Ovary (tissue), 9 donors: ENCODE results near the gene AGXT2. TPM values are rescaled to one million over a fixed set of nuclear protein-coding genes. Genes with fewer than 3 reads are reported as not detected.
A peak's percentile ranks its signal among the peaks of the same experiment; 100 is the strongest.

Source experiments
- DNase-seq, 5 donors: peaks; one replicate each; pipeline ENCODE4 v3.0.0-alpha.2; 2019 to 2020
- H3K27ac ChIP-seq, 2 donors: fragments of 200-600 bp; one replicate each; pipeline versions ENCODE4 v1.5.1 to v1.8.0; 2019 to 2022
- H3K27me3 ChIP-seq: fragments of 200-600 bp; one replicate; pipeline ENCODE4 v1.8.0; 2022
- H3K36me3 ChIP-seq: fragments of 200-600 bp; sonication (generic); one replicate; pipeline ENCODE4 v1.5.1; 2019
- H3K4me1 ChIP-seq: one replicate; pipeline ENCODE4 v1.8.1; 2013; ENCODE audit warnings: mild to moderate bottlenecking, moderate library complexity; ENCODE audit not compliant: insufficient read depth
- H3K4me3 ChIP-seq: fragments of 200-600 bp; sonication (generic); one replicate; pipeline ENCODE4 v1.5.1; 2017
- H3K9me3 ChIP-seq, 2 donors: fragments of 200-600 bp in 1 of 2; sonication (generic) in 1 of 2; one replicate each; pipeline versions ENCODE4 v1.5.1 to v1.8.1; 2013 to 2019; ENCODE audit warnings: mild to moderate bottlenecking in 1 of 2, moderate library complexity in 1 of 2
- EP300 ChIP-seq: sonication (generic); formaldehyde crosslinking; IDR thresholded peaks from one replicate; pipeline ENCODE4 v1.6.1; 2017; ENCODE audit warnings: antibody characterized with exemption
- POLR2A ChIP-seq: fragments of 450-650 bp; IDR thresholded peaks from one replicate; pipeline ENCODE4 v1.6.1; 2017; ENCODE audit warnings: antibody characterized with exemption, mild to moderate bottlenecking, moderate library complexity
- whole genome bisulfite sequencing, 3 donors: extraction: QIAGEN DNeasy Blood & Tissue Kit in 1 of 3; methylation state at CpG; one replicate each; pipeline versions ENCODE4 v1.1.5 to v1.1.7; 2013 to 2017; 5-methylcytosine and 5-hydroxymethylcytosine counted together
- intact Hi-C, 4 donors: fragments of 100-400 bp; cut with DNase I; formaldehyde crosslinking; loops; one replicate each; pipeline versions ENCODE4 v1.11.0 to v1.15.1; 2022 to 2023
- polyA plus RNA-seq, 2 donors: library from polyadenylated mRNA; stranded (reverse); fragments of 200-250 nt in 1 of 2; fragments of 350-450 nt in 1 of 2; fragmentation: Illumina TruSeq in 1 of 2; extraction: RNeasy Lipid Tissue Mini Kit (QIAGEN cat#74804) in 1 of 2; gene quantifications; one replicate each; pipeline ENCODE4 v1.2.3, GENCODE V29; 2013 to 2014
- total RNA-seq, 7 donors: library from RNA; depleted of rRNA in 2 of 7; stranded (reverse); fragments of >200 nt in 2 of 7; fragmentation: NEBNext Ultra II Directional in 3 of 7; extraction: Animal tissue kit (Norgen Biotek cat#: 25700) in 3 of 7; gene quantifications; one replicate each; pipeline versions ENCODE4 v1.1.0 to v1.2.4, GENCODE V29; 2016 to 2023
- TF ChIP-seq, protein P1 (sequence below), 3 donors: fragments of 450-650 bp in 2 of 3; fragments of 200-600 bp in 1 of 3; IDR thresholded peaks; one replicate each; pipeline versions ENCODE4 v1.5.1 to v1.8.0; 2016 to 2022; ENCODE audit warnings: antibody characterized with exemption in 3 of 3, mild to moderate bottlenecking in 1 of 3
- donor health status: DM: no; HTN: no; CAD: no; lungs with moderate emphysema.
- donor health status: DM: no; HTN: no; CAD: no.
- donor health status: Bipolar disorder and iron deficiency.
- donor health status: DM: yes; HTN: yes; CAD: no.
- donor health status: DM: no; HTN: no; CAD: no.
- donor health status: DM: yes; HTN: yes; CAD: no.

Gene AGXT2
- total and polyA plus RNA-seq, 9 donors, result 0.10 to 0.15 TPM; not detected in 7

DNA sequence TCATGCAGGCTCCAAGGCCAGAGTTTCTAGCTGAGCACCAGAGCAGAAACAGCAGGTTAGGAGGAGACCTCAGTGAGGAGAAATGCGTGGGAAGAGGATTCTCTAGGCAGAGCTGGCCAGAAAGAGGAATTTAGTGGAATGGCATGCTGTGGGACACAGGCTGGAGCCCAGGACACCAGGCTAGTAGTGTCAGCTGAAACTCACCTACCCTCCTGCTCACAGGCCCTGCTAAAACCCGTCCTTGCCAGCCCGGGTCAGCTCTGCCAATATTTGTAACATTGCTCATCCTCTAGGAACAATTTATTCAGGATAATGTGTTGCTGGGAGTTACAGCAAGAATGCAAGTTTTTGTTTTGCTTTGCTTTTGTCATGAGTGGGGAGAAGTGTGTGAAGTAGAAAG lies 40.2 kb upstream of the AGXT2 start:
- no peaks in the 10 kb centered on the region for H3K27me3 ChIP-seq
- WGBS, 3 donors, result 13 to 16% (median 14%) methylated on average over 3 of the region's 3 CpGs
- peaks cover 6% of the 10 kb centered on the region for H3K4me1 ChIP-seq
- no peak overlapping the region for H3K4me3 ChIP-seq
- TF ChIP-seq POLR2A (no peak), EP300 (no peak)
- TF ChIP-seq, protein P1, sequence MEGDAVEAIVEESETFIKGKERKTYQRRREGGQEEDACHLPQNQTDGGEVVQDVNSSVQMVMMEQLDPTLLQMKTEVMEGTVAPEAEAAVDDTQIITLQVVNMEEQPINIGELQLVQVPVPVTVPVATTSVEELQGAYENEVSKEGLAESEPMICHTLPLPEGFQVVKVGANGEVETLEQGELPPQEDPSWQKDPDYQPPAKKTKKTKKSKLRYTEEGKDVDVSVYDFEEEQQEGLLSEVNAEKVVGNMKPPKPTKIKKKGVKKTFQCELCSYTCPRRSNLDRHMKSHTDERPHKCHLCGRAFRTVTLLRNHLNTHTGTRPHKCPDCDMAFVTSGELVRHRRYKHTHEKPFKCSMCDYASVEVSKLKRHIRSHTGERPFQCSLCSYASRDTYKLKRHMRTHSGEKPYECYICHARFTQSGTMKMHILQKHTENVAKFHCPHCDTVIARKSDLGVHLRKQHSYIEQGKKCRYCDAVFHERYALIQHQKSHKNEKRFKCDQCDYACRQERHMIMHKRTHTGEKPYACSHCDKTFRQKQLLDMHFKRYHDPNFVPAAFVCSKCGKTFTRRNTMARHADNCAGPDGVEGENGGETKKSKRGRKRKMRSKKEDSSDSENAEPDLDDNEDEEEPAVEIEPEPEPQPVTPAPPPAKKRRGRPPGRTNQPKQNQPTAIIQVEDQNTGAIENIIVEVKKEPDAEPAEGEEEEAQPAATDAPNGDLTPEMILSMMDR (IDR thresholded peaks at IDR 0.05), result no peak
- H3K27ac ChIP-seq, result no peak overlapping the region
- H3K36me3 ChIP-seq, result no peaks in the 10 kb centered on the region
- H3K9me3 ChIP-seq, result no peaks in the 10 kb centered on the region
- peak in 3 of 5 donors; percentile 12 to 59 (median 22) for DNase-seq
- intact Hi-C loops, result loop anchor here in 1 of 4 donors (10.0 kb wide), 1 partner anchor 107 kb away; no protein-coding TSS in a partner anchor

DNA sequence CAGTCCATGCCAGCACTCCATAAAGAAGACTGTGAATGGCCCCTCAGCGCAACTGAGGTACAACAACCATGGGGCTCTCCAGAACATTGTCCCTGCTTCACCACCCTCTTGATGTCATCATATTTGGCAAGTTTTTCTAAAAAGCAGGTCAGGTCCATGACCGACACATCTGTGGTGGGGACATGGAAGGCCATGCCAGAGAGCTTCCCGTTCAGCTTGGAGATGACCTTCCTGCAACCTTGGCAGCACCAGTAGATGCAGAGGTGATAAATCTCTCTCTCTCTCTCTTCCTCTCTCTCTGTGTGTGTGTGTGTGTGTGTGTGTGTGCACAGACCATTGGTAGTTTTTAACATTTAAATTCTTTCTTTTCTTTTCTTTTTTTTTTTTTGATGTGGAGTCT lies 35.4 kb upstream of the AGXT2 start:
- H3K4me1 ChIP-seq, result peaks cover 4% of the 10 kb centered on the region
- intact Hi-C loops, result loop anchor here in 1 of 4 donors (10.0 kb wide), 1 partner anchor 112 kb away; no protein-coding TSS in a partner anchor
- H3K4me3 ChIP-seq, result no peak overlapping the region
- DNase-seq, result no peak
- WGBS, 3 donors, result 74 to 84% (median 81%) methylated on average over 3 of the region's 3 CpGs
- no peak overlapping the region for H3K27ac ChIP-seq
- no peaks in the 10 kb centered on the region for H3K36me3 ChIP-seq
- TF ChIP-seq EP300, result no peak
- TF ChIP-seq, protein P1 (IDR thresholded peaks at IDR 0.05), result no peak
- no peak for TF ChIP-seq POLR2A
- no peaks in the 10 kb centered on the region for H3K9me3 ChIP-seq
- no peaks in the 10 kb centered on the region for H3K27me3 ChIP-seq

DNA sequence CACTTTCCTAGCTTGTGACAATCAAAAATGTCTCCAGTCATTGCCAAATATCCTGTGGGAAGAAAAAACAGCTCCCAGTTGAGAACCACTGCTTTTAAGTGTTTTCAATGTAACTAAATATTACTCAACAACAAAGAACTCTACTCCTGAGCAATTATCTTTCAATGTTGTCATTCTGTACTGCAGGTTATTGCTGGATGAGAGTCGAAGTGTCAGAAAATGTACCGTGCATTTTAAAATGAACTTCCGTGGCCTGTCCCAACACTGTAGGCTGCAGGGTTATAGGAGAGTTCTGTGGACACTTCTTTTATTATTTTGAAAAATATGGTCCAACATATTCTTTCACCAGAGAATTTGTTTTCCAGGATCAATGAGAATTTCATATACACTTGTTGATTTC lies 34.8 kb upstream of the AGXT2 start:
- no peaks in the 10 kb centered on the region for H3K9me3 ChIP-seq
- intact Hi-C loops, result loop anchor here in 1 of 4 donors (10.0 kb wide), 1 partner anchor 112 kb away; no protein-coding TSS in a partner anchor
- DNase-seq, result no peak
- no peaks in the 10 kb centered on the region for H3K36me3 ChIP-seq
- no peak for TF ChIP-seq EP300
- TF ChIP-seq POLR2A, result no peak
- TF ChIP-seq, protein P1 (IDR thresholded peaks at IDR 0.05), result no peak
- H3K4me1 ChIP-seq, result peaks cover 2% of the 10 kb centered on the region
- WGBS, 3 donors, result 88 to 95% (median 90%) methylated on average over 3 of the region's 3 CpGs
- no peak overlapping the region for H3K4me3 ChIP-seq
- H3K27ac ChIP-seq, result no peak overlapping the region
- H3K27me3 ChIP-seq, result no peaks in the 10 kb centered on the region

DNA sequence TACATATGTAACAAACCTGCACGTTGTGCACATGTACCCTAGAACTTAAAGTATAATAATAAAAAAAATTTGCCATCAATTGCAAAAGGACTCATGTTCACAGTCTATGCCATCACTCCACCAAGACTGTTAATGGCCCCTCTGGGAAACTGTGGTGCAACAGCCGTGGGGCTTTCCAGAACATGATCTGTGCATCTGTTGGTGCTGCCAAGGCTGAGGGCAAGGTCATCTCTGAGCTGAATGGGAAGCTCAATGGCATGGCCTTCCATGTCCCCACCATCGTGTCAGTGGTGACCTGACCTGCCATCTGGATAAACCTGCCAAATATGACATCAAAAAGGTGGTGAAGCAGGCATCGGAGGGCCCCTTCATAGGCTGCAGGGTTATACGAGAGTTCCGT lies 33.4 kb upstream of the AGXT2 start:
- Histone ChIP-seq H3K4me1 (no peaks in the 10 kb centered on the region), H3K27ac (no peak overlapping the region), H3K27me3 (no peaks in the 10 kb centered on the region), H3K4me3 (no peak overlapping the region), H3K36me3 (no peaks in the 10 kb centered on the region), H3K9me3 (no peaks in the 10 kb centered on the region)
- no peak for DNase-seq
- WGBS, 3 donors, result 82 to 87% (median 83%) methylated on average over 6 of the region's 6 CpGs
- intact Hi-C loops, result loop anchor here in 1 of 4 donors (10.0 kb wide), 1 partner anchor 114 kb away; no protein-coding TSS in a partner anchor
- no peak for TF ChIP-seq EP300
- TF ChIP-seq, protein P1 (IDR thresholded peaks at IDR 0.05), result no peak
- TF ChIP-seq POLR2A, result no peak
